Fibroblast of gingiva (primary cell): ENCODE data around the gene VPS13C.

Experiments
- DNase-seq: peaks from one replicate; pipeline ENCODE4 v3.0.0-alpha.2; 2011; ENCODE audit warnings: low read depth

VPS13C gene

GRCh38 chr15:61820212-61820611 lies 240.0 kb downstream of the VPS13C start:
- no peak for DNase-seq

GRCh38 chr15:61819386-61819785 lies 240.9 kb downstream of the VPS13C start:
- no peak for DNase-seq

- DNase-seq: no peak
Measured at GRCh38 chr15:61818801-61819200, 241.4 kb downstream of the VPS13C start.

- DNase-seq: no peak
Measured at GRCh38 chr15:61816856-61817255, 243.4 kb downstream of the VPS13C start.

GRCh38 chr15:61815356-61816083 lies 244.7 kb downstream of the VPS13C start:
- DNase-seq: no peak

DNA sequence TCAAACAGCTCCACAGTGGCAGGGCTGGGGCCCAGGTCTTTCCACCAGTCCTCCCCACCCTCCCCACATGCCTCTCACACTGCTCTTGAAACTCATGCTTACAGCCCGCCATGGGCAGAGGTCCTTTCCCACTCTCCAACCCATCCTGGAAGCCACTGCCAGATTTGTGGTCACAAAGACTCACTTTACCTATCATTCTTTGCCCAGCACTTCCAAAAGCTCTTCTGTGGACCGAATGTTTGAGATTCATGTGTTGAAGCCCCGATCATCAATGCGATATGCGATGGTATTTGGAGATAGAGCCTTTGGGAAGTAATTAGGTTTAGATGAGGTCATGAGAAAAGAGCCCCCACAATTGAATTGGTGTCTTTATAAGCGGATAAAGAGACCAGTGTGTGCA lies 247.8 kb downstream of the VPS13C start:
- DNase-seq: no peak

GRCh38 chr15:61811952-61812351 lies 248.3 kb downstream of the VPS13C start:
- DNase-seq: no peak

GRCh38 chr15:61809216-61809615 lies 251.0 kb downstream of the VPS13C start:
- no peak for DNase-seq

- no peak for DNase-seq
Measured at GRCh38 chr15:61807281-61807929, 252.8 kb downstream of the VPS13C start.
